ENCODE results near the gene CDKN2B.
"Not testable (repeated sequence)": the region's sequence is repeated elsewhere in the genome, so short reads cannot be mapped to it uniquely, and the experiment has no call there.

Gene CDKN2B

GRCh38 chr9:21969011-21969940 is 39.8 kb downstream of the CDKN2B start:
- DNase-seq (ENCODE audit: low read depth in 2 of 2): no peak

- no peak for DNase-seq (ENCODE audit: low read depth in 2 of 2)
These were observed 40.6 kb downstream of the CDKN2B start for GRCh38 chr9:21968331-21969010.

GRCh38 chr9:21967702-21968101 is 41.4 kb downstream of the CDKN2B start:
- no peak for DNase-seq (ENCODE audit: low read depth in 2 of 2)

GRCh38 chr9:21967169-21967568 is 41.9 kb downstream of the CDKN2B start:
- DNase-seq (ENCODE audit: low read depth in 2 of 2): no peak

GRCh38 chr9:21966140-21966851 is 42.8 kb downstream of the CDKN2B start:
- no peak for DNase-seq (ENCODE audit: low read depth in 2 of 2)

- no peak for DNase-seq (ENCODE audit: low read depth in 2 of 2)
These were observed 43.6 kb downstream of the CDKN2B start for GRCh38 chr9:21965401-21965951.

- DNase-seq (ENCODE audit: low read depth in 2 of 2): peak; percentile 49 to 50
These were observed 44.1 kb downstream of the CDKN2B start for GRCh38 chr9:21964925-21965385.

- no peak for DNase-seq (ENCODE audit: low read depth in 2 of 2)
These were observed 47.5 kb downstream of the CDKN2B start for GRCh38 chr9:21961569-21961968.

GRCh38 chr9:21959268-21959667 is 49.8 kb downstream of the CDKN2B start:
- not testable (repeated sequence) for DNase-seq (ENCODE audit: low read depth in 2 of 2)

- no peak for DNase-seq (ENCODE audit: low read depth in 2 of 2)
These were observed 50.3 kb downstream of the CDKN2B start for GRCh38 chr9:21958833-21959232.

Measured in stimulated activated CD8-positive, alpha-beta memory T cell treated with anti-CD3 and anti-CD28 coated beads, Interleukin-7, amount 100 ng/mL, for 4 hours (primary cell).